NOMO-1 treated with DMSO at 0.1 percent for 48 hours (cell line): ENCODE results near the gene GLT1D1.

Source experiments
- DNase-seq: peaks from one replicate; lab custom pipeline; 2025; ENCODE audit not compliant: unreplicated experiment; lab: John Stamatoyannopoulos, UW

The GLT1D1 gene

DNA sequence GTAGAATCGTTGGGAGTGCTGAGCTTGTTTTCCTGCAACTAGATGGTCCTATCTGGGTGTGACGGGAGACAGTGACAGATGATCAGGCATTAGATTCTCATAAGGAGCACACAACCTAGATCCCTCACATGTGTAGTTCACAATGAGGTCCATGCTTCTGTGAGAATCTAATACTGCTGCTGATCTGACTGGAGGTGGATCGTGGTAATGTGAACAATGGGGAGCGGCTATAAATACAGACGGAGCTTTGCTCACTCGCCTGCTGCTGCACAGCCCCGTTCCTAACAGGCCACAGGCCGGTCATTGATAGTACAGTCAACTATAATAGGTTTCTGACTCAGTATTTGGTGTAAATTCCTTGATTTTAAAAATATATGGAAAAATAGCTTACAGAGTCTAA is 138.8 kb downstream of the GLT1D1 start:
- no peak for DNase-seq

DNA sequence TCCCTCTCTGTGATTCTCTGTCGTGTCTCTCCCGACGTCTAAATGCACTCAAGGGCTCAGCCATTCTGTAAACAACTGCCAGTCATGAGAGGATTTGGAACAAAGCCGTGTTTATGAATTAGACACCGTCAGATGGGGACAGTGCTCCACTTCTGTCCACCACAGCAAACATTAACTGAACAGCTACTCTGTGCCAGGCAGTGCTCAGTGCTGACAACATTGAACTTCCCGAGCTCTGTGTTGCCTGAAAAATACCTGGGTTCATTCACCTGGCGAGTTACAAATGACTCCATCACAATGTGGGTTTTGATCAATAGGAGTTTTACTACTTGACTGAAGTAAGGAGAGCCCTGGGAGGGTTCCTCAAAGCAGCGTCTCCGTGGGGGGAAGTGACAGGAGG is 139.3 kb downstream of the GLT1D1 start:
- no peak for DNase-seq

DNA sequence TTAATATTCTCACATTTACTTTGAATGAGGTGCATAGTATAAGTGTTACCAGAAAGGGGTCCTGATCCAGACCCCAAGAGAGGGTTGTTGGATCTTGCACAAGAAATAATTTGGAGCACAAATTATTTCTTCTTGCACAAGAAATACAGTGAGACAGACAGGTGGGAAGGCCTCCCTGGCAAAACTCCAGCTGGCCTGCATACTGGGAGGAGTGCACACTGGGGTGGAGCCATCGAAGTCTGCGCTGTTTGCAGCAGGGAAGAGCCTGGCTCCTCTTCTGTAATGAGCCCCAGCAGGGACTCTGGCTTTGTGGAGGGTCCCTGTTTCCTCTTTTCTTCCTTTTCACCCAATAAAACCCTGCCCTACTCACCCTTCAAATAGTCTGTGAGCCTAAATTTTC is 141.6 kb downstream of the GLT1D1 start:
- no peak for DNase-seq

DNA sequence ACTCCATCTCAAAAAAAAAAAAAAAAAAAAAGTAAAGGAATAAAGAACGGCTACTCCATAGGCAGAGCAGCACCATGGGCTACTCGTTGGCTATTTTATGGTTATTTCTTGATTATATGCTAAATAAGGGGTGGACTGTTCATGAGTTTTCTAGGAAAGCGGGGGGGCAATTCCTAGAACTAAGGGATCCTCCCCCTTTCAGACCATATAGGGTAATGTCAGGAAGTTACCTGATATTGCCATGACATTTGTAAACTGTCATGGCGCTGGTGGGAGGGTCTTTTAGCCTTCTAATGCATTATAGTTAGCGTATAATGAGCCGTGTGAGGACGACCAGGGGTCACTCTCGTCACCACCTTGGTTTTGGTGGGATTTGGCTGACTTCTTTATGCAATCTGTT is 142.3 kb downstream of the GLT1D1 start:
- DNase-seq: no peak

DNA sequence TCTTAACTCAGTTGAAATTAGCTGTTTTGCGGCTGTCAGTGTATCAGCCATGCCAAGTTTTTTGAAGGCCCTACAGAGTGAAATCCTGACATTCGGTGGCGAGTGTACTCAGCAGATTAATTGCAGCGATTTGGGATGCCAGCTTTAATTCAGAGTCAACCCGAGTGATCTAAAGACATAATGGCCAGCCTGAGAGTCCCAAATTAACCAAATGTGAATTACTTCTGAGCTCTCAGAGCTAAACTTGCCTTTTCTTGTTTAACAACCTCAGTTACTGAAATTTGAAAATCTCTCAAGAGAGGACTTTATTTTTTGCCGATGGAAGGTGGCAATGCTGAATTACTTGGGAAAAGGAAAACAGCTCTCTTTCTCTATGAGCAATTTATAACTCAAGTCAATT is 148.5 kb downstream of the GLT1D1 start:
- no peak for DNase-seq

DNA sequence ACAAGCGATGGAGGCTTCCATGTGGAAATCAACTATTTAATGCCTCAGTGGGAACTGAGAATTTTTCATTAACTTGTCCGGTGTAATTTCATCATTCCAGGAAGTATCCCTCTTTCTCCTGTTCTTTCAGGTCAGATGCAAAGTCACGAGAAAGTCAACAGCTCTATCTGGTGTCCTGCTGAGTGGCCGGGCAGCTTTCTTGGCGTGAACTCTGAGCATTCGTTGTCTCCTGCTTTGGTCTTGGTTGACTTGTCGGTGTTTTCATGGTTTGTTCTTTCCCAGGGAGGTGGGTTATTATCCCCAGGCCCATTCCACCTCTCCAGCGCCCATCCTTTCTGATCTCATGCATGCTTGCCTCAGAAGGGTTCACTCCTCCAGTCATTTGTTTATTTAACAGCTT is 149.1 kb downstream of the GLT1D1 start:
- no peak for DNase-seq

DNA sequence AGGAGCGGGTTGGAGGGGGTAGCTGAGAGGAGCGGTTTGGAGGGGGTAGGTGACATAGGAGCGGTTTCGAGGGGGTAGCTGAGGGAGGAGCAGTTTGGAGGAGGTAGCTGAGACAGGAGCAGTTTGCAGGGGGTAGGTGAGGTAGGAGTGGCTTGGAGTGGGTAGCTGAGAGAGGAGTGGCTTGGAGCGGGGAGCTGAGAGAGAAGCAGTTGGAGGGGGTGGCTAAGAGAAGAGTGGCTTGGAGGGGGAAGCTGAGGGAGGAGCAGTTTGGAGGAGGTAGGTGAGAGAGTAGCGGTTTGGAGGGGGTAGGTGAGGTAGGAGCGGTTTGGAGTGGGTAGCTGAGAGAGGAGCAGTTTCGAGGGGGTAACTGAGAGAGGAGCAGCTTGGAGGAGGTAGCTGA is 152.1 kb downstream of the GLT1D1 start:
- DNase-seq: no peak

DNA sequence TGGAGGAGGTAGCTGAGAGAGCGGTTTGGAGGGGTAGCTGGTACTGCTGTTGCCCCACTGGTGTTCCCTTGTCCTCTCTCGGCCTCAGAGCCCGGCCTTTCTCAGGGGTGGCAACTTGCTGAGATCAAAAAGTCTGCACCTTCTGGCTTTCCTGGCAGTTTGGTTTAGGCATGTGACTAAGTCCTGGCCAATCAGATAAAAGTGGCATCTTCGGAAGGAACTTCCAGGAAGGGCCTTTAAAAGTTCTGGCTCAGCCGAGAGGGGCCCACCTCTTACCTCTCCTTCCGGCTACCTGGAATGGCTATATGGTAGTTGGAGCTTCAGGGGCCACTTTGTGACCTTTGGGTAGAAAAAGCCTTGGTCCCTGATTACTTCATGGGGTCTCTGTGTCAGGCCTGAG is 152.6 kb downstream of the GLT1D1 start:
- no peak for DNase-seq

DNA sequence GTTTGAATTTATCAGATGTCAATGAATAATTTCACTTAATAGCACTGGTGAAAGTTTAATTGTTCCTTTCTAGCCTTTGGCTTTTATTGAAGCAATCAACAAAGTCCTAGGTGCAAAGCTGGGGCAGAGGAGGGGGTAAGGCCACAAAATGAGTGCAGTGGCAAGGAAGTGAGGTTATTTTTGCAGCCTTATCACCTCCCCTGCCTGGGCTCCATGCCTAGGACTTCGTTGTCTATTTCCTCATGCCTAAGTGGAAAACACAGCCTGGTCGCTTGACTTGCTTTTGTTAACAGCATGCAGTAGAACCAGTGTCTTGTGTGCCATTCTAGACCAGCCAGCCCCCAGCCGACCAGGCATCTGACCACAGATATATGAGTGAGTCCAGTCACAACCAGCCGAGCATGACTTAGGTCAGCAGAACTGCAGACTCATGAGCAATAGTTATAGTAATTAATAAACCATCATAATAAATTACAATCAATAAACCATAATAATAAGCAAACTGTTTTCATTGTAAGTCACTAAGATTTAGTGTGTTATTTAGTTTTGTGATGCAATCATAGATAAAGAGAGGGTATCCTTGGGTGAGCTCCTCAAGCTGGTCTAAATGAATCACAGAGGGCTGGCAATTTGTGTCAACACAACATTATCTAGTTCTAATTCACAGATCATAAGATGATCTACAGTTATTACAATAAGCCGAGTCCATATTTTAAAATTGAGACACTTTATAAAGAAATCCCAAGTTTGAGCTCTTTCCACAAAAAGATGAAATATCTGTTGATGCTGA is 156.8 kb downstream of the GLT1D1 start:
- DNase-seq: no peak

DNA sequence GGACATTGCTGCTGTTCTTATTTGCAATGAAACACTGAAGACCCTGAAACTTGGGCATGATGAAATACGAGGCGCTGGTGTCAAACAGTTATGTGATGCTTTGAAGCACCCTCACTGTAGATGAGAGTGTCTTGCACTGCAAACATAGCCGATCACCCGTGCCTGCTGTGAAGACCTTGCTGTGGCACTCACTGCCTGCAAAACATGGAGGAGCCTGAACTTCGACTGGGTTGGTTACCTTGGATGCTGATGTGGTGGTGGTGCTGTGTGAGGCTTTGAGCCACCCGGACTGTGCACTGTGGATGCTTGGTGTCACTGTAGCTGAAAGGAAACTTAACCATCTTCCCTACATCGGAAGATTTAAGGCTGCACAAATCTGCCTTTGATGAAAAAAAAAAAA is 162.9 kb downstream of the GLT1D1 start:
- DNase-seq: no peak

DNA sequence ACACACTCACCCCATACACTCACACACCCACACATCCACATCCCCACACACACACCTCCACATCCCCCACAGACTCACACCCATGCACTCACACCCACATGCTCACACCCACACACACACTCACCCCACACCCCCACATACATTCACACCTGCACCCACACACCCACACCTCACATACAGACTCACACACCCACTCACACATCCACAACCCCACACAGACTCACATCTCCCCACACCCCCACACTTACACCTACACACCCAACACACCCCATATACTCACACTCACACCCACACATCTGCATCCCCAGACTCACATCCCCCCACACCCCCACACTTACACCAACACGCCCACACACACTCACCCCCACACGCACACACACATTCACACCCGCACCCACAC is 171.8 kb downstream of the GLT1D1 start:
- DNase-seq: no peak

DNA sequence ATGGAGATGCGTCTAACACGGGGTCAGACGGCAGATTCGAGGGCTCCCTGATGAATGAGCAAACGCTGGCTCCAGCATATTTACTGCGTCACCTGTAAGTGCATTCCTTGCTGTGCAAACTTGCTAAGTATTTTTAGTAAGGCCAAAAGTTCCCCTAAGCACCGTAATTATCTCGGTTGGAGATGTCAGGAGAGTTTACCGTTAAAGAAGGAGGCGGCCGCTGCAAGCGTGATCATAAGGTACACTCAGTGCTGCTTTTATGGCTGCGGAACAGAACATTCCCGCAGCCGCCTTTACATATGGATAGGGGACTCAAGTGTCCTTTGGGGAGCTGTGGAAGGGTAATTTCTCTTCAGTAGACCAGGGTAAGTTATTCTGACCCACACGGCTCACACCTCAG is 175.6 kb downstream of the GLT1D1 start:
- no peak for DNase-seq
